Kidney tubule cell (primary cell): ENCODE data around the gene PLBD2.
A peak's percentile ranks its signal among the peaks of the same experiment; 100 is the strongest.

ENCODE experiments used
- DNase-seq: peaks from one replicate; pipeline ENCODE4 v3.0.0-alpha.2; 2018; ENCODE audit warnings: low spot score

PLBD2 gene

GRCh38 chr12:113416091-113416754 is 57.8 kb downstream of the PLBD2 start:
- DNase-seq, result no peak

- peak; percentile 57 for DNase-seq
These were observed 60.0 kb downstream of the PLBD2 start for GRCh38 chr12:113418213-113418879.

GRCh38 chr12:113420996-113421595 is 62.7 kb downstream of the PLBD2 start:
- no peak for DNase-seq

- peak; percentile 97 for DNase-seq
These were observed 63.9 kb downstream of the PLBD2 start, which contains the start of gene SDSL for GRCh38 chr12:113422030-113422885. SDSL (plus strand) TSS chr12:113422380; CDS start chr12:113427983, 5,603 bp downstream.

GRCh38 chr12:113422886-113423669 is 64.7 kb downstream of the PLBD2 start:
- peak; percentile 26 for DNase-seq

GRCh38 chr12:113424456-113424855 is 66.1 kb downstream of the PLBD2 start:
- DNase-seq, result no peak

- DNase-seq, result peak; percentile 56
These were observed 66.8 kb downstream of the PLBD2 start for GRCh38 chr12:113424915-113425823.

GRCh38 chr12:113425960-113426453 is 67.6 kb downstream of the PLBD2 start:
- no peak for DNase-seq

- no peak for DNase-seq
These were observed 69.5 kb downstream of the PLBD2 start for GRCh38 chr12:113427882-113428281.

GRCh38 chr12:113428482-113428881 is 70.1 kb downstream of the PLBD2 start:
- DNase-seq, result no peak

GRCh38 chr12:113432986-113433385 is 74.6 kb downstream of the PLBD2 start:
- DNase-seq, result peak; percentile 60

GRCh38 chr12:113435367-113435766 is 77.0 kb downstream of the PLBD2 start:
- DNase-seq, result no peak

- DNase-seq, result no peak
These were observed 78.2 kb downstream of the PLBD2 start for GRCh38 chr12:113436586-113436985.

- DNase-seq, result no peak
These were observed 78.8 kb downstream of the PLBD2 start for GRCh38 chr12:113436993-113437728.

- DNase-seq, result no peak
These were observed 79.3 kb downstream of the PLBD2 start for GRCh38 chr12:113437729-113438100.

- DNase-seq, result no peak
These were observed 80.3 kb downstream of the PLBD2 start for GRCh38 chr12:113438523-113439300.

- DNase-seq, result no peak
These were observed 80.9 kb downstream of the PLBD2 start for GRCh38 chr12:113439301-113439597.

GRCh38 chr12:113439606-113440030 is 81.2 kb downstream of the PLBD2 start:
- peak; percentile 43 for DNase-seq

GRCh38 chr12:113440336-113440735 is 81.9 kb downstream of the PLBD2 start:
- DNase-seq, result no peak
